ENCODE measurements around the gene FBXL19. TPM values are rescaled to one million over a fixed set of nuclear protein-coding genes. Genes with fewer than 3 reads are reported as not detected.

FBXL19 gene
- polyA plus RNA-seq, 1 donor (not counting 4 experiments of a cell fraction or from before 2014, with no cell fraction given) = 10.2 TPM

DNA sequence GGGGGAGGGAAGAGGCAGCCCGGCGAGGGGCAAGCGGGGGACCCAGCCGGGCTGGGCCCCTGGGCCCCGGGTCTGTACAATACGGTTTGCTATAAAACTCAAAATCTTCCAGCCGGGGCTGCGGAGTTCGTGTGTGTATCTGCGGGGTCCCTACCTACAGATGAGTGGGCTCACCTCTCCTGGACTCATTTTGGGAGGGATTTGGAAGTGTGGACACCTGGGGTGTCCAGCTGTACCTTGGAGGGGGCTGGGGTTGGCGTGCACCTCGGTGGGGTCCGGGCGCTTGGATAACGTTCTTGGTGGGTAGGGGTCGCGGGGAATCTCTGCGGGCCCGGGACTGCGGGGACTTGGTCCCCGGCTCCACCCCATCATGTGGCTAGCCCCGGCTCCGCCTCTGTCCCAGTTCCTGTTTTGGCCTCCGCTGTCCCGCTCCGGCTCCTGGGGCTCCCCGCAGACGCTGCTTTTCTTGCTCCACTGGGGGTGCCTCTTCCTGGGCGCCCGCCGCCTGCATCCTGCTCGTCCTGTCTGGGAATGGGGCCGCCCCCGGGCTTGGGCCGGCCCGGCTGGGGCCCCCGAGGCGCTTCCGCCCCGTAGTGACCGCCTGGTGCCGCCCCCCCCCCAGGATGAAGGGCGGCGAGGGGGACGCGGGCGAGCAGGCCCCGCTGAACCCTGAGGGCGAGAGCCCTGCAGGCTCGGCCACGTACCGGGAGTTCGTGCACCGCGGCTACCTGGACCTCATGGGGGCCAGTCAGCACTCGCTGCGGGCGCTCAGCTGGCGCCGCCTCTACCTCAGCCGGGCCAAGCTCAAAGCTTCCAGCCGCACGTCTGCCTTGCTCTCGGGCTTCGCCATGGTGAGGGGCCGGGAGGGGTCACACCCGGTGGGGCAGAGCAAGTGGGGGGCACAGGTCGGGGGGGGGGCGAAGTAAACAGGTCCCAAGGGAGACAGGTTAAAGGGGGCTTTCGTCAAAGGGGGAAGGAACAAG lies 25.6 kb downstream of the FBXL19 start, which contains the start of gene ORAI3:
TSS of gene ORAI3 (plus strand) at position 402 of the 983 bp plus-strand sequence. CDS start at position 624, 222 bp downstream.
- H3K36me3 ChIP-seq (ENCODE audit: control insufficient read depth in 2 of 2, extremely low read depth in 1 of 2, insufficient read depth in 2 of 2, low read length in 2 of 2) = peaks cover 9 to 13% of the 10 kb centered on the region in 2 experiments
- H3K4me2 ChIP-seq (ENCODE audit: control insufficient read depth, extremely low read depth, insufficient read depth, low read depth, low read length) = peak within 1 kb of the TSS; percentile 98
- no peak for FAIRE-seq
- TF ChIP-seq EZH2 (IDR thresholded peaks at IDR 0.05; ENCODE audit: low read length) = no peak
- TF ChIP-seq, protein P1, sequence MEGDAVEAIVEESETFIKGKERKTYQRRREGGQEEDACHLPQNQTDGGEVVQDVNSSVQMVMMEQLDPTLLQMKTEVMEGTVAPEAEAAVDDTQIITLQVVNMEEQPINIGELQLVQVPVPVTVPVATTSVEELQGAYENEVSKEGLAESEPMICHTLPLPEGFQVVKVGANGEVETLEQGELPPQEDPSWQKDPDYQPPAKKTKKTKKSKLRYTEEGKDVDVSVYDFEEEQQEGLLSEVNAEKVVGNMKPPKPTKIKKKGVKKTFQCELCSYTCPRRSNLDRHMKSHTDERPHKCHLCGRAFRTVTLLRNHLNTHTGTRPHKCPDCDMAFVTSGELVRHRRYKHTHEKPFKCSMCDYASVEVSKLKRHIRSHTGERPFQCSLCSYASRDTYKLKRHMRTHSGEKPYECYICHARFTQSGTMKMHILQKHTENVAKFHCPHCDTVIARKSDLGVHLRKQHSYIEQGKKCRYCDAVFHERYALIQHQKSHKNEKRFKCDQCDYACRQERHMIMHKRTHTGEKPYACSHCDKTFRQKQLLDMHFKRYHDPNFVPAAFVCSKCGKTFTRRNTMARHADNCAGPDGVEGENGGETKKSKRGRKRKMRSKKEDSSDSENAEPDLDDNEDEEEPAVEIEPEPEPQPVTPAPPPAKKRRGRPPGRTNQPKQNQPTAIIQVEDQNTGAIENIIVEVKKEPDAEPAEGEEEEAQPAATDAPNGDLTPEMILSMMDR (optimal IDR thresholded peaks at IDR 0.05 in 1 of 3, IDR thresholded peaks at IDR 0.05 in 1 of 3, conservative IDR thresholded peaks at IDR 0.05 in 1 of 3; ENCODE audit: extremely low read depth in 1 of 3, insufficient read depth in 2 of 3, low read length in 3 of 3) = no peak
- peak within 1 kb of the TSS; percentile 50 to 84 (median 82) for H3K4me3 ChIP-seq (ENCODE audit: control insufficient read depth in 2 of 3, extremely low read depth in 1 of 3, insufficient read depth in 2 of 3, low read depth in 1 of 3, low read length in 3 of 3)
- H3K79me2 ChIP-seq (ENCODE audit: control insufficient read depth, insufficient read depth, low read length) = no peaks in the 10 kb centered on the region
- no peak for DNase-seq (ENCODE audit: low read depth, low spot score)
- no peaks in the 10 kb centered on the region for H3K9me1 ChIP-seq (ENCODE audit: control insufficient read depth, extremely low read depth, insufficient read depth, low read length)
- H2AFZ ChIP-seq (ENCODE audit: control insufficient read depth, low read length) = no peak within 1 kb of the TSS
- no peaks in the 10 kb centered on the region for H4K20me1 ChIP-seq (ENCODE audit: control insufficient read depth, extremely low read depth, insufficient read depth, low read length)
- dilution Hi-C loops (cut with MboI; ENCODE audit: extremely low pct_ligation_motif_present, low sequenced_read_pairs) = no loop called here
- peaks cover 19% of the 10 kb centered on the region for H3K4me1 ChIP-seq (ENCODE audit: control insufficient read depth, extremely low read depth, insufficient read depth, low read length)
- H3K9me3 ChIP-seq (ENCODE audit: control insufficient read depth, low read depth, low read length) = no peaks in the 10 kb centered on the region
- H3K27me3 ChIP-seq (ENCODE audit: control insufficient read depth, extremely low read depth, insufficient read depth, low read length) = no peaks in the 10 kb centered on the region
- peak within 1 kb of the TSS; percentile 83 for H3K9ac ChIP-seq (ENCODE audit: control insufficient read depth, extremely low read depth, insufficient read depth, low read length)
- H3K27ac ChIP-seq (ENCODE audit: control insufficient read depth, insufficient read depth, low read length) = peak within 1 kb of the TSS; percentile 83

DNA sequence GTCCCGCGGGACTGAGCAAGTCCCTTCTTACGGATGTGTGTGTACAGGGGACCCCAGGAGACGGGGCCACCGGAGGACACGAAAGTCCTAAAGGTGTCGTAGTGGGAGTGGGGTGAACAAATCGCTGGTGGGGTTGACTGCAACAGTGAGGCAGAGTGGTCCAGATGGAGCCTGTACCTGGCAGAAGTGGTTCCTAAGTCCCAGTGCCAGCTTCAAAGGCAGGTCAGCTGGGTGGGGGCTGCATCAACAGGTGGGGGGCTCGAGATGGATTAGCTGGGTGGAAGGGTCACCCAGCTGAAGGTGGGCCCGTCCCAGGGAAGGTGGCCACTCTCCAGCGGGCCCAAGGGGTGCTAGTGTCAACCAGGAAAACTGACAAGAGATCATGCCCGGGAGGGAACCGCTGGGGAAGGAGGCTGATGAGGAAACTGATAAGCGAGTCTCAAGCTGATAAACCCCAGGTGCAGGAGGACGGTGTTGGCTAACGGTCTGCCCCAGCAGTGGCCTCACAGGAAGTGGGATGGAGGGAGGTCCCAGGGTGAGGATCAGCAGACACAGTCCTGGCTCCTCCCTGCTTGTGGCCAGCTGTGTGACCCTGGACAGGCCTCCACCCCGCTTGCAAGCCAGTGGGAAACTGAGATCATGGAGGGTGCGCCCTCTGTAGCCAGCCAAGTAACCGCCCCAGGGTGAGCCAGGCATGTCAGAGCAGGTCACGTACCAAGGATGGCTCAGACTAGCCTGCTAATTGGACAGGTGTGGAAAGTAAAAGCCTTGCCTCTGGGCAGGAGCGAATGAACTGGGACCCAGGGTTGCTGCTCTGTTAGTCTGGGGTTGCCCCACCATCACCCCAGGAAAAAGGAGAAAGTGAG lies 26.5 kb downstream of the FBXL19 start:
- H3K36me3 ChIP-seq (ENCODE audit: control insufficient read depth in 2 of 2, extremely low read depth in 1 of 2, insufficient read depth in 2 of 2, low read length in 2 of 2) = peaks cover 5 to 8% of the 10 kb centered on the region in 2 experiments
- H3K4me3 ChIP-seq (ENCODE audit: control insufficient read depth in 2 of 3, extremely low read depth in 1 of 3, insufficient read depth in 2 of 3, low read depth in 1 of 3, low read length in 3 of 3) = peak overlapping the region; percentile 50 to 84 (median 82)
- H3K9ac ChIP-seq (ENCODE audit: control insufficient read depth, extremely low read depth, insufficient read depth, low read length) = peak overlapping the region; percentile 83
- peak; percentile 98 for DNase-seq (ENCODE audit: low read depth, low spot score)
- peak overlapping the region; percentile 83 for H3K27ac ChIP-seq (ENCODE audit: control insufficient read depth, insufficient read depth, low read length)
- no peaks in the 10 kb centered on the region for H4K20me1 ChIP-seq (ENCODE audit: control insufficient read depth, extremely low read depth, insufficient read depth, low read length)
- H3K9me1 ChIP-seq (ENCODE audit: control insufficient read depth, extremely low read depth, insufficient read depth, low read length) = no peaks in the 10 kb centered on the region
- H3K27me3 ChIP-seq (ENCODE audit: control insufficient read depth, extremely low read depth, insufficient read depth, low read length) = no peaks in the 10 kb centered on the region
- TF ChIP-seq, protein P1 (optimal IDR thresholded peaks at IDR 0.05 in 1 of 3, IDR thresholded peaks at IDR 0.05 in 1 of 3, conservative IDR thresholded peaks at IDR 0.05 in 1 of 3; ENCODE audit: extremely low read depth in 1 of 3, insufficient read depth in 2 of 3, low read length in 3 of 3) = peak; percentile 23 to 47 (median 28)
- TF ChIP-seq EZH2 (IDR thresholded peaks at IDR 0.05; ENCODE audit: low read length) = no peak
- peaks cover 19% of the 10 kb centered on the region for H3K4me1 ChIP-seq (ENCODE audit: control insufficient read depth, extremely low read depth, insufficient read depth, low read length)
- H3K79me2 ChIP-seq (ENCODE audit: control insufficient read depth, insufficient read depth, low read length) = no peaks in the 10 kb centered on the region
- peak; percentile 91 for FAIRE-seq
- no peak overlapping the region for H2AFZ ChIP-seq (ENCODE audit: control insufficient read depth, low read length)
- dilution Hi-C loops (cut with MboI; ENCODE audit: extremely low pct_ligation_motif_present, low sequenced_read_pairs) = no loop called here
- H3K9me3 ChIP-seq (ENCODE audit: control insufficient read depth, low read depth, low read length) = no peaks in the 10 kb centered on the region
- H3K4me2 ChIP-seq (ENCODE audit: control insufficient read depth, extremely low read depth, insufficient read depth, low read depth, low read length) = peak overlapping the region; percentile 98
